OCI-LY1 (cell line): Measurements from ENCODE around the gene IQGAP3.

ENCODE experiments used
- H2AFZ ChIP-seq: fragments of 200-600 bp; sonication (generic), shearing (Covaris generic); 2 replicates; pipeline ENCODE4 v1.6.0; 2014; ENCODE audit warnings: antibody characterized with exemption, mild to moderate bottlenecking, low read length
- H3F3A ChIP-seq: fragments of 200-600 bp; sonication (generic), shearing (Covaris generic); 2 replicates; pipeline ENCODE4 v1.6.0; 2014; ENCODE audit warnings: mild to moderate bottlenecking, antibody characterized with exemption, low read length, moderate library complexity; ENCODE audit not compliant: insufficient read depth
- H3K27ac ChIP-seq: fragments of 200-600 bp; sonication (generic); 2 replicates; pipeline ENCODE4 v1.5.1; 2014; ENCODE audit warnings: low read length, mixed run types, mild to moderate bottlenecking, low read depth; ENCODE audit not compliant: poor library complexity, severe bottlenecking
- H3K27me3 ChIP-seq: fragments of 200-600 bp; sonication (generic); 2 replicates; pipeline ENCODE4 v1.6.0; 2014; ENCODE audit warnings: antibody characterized with exemption, mild to moderate bottlenecking, low read length, moderate library complexity; ENCODE audit not compliant: insufficient read depth
- H3K36me3 ChIP-seq: fragments of 200-600 bp; sonication (generic); 2 replicates; pipeline ENCODE4 v1.6.1; 2014; ENCODE audit warnings: mild to moderate bottlenecking, antibody characterized with exemption, low read length, moderate library complexity, mixed read lengths; ENCODE audit not compliant: insufficient read depth
- H3K4me1 ChIP-seq: fragments of 200-600 bp; sonication (generic); 2 replicates; pipeline ENCODE4 v1.5.1; 2014; ENCODE audit warnings: mild to moderate bottlenecking, low read length, moderate library complexity; ENCODE audit not compliant: insufficient read depth, severe bottlenecking
- H3K4me2 ChIP-seq: fragments of 200-600 bp; sonication (generic), shearing (Covaris generic); 2 replicates; pipeline ENCODE4 v1.6.1; 2014; ENCODE audit warnings: low read length
- H3K4me3 ChIP-seq: fragments of 200-600 bp; sonication (generic); 2 replicates; pipeline ENCODE4 v1.5.1; 2014; ENCODE audit warnings: low read length, low read depth, mild to moderate bottlenecking, mixed read lengths; ENCODE audit not compliant: poor library complexity, severe bottlenecking
- H3K79me2 ChIP-seq: fragments of 200-600 bp; shearing (Covaris generic); 2 replicates; pipeline ENCODE4 v1.6.1; 2016; ENCODE audit warnings: mixed run types, low read length, mixed read lengths; ENCODE audit not compliant: insufficient read depth
- H3K9ac ChIP-seq: fragments of 200-600 bp; sonication (generic), shearing (Covaris generic); 2 replicates; pipeline ENCODE4 v1.6.1; 2014; ENCODE audit warnings: mild to moderate bottlenecking, low read length, mixed read lengths
- H3K9me2 ChIP-seq: fragments of 200-600 bp; sonication (generic), shearing (Covaris generic); 2 replicates; pipeline ENCODE4 v1.6.1; 2014; ENCODE audit warnings: low read depth, mild to moderate bottlenecking, low read length, mixed read lengths
- H3K9me3 ChIP-seq: fragments of 200-600 bp; shearing (Covaris generic); 2 replicates; pipeline ENCODE4 v1.6.1; 2014; ENCODE audit warnings: low read length, mixed read lengths
- H4K20me1 ChIP-seq: fragments of 200-600 bp; sonication (generic), shearing (Covaris generic); 2 replicates; pipeline ENCODE4 v1.6.0; 2016; ENCODE audit warnings: mild to moderate bottlenecking, low read length; ENCODE audit not compliant: insufficient read depth
- CTCF ChIP-seq: fragments of 200-600 bp; sonication (generic), shearing (Covaris generic); IDR thresholded peaks from 2 replicates; pipeline ENCODE4 v1.5.1; 2017; ENCODE audit warnings: mild to moderate bottlenecking, antibody characterized with exemption, low read length, moderate library complexity, mixed read lengths
- EZH2 ChIP-seq: fragments of 200-600 bp; sonication (generic), shearing (Covaris generic); IDR thresholded peaks from 2 replicates; pipeline ENCODE4 v1.8.0; 2017; ENCODE audit warnings: borderline replicate concordance, mixed run types, mild to moderate bottlenecking, antibody characterized with exemption, low read length, moderate library complexity, mixed read lengths

IQGAP3 gene

GRCh38 chr1:156486421-156487344 is 85.7 kb downstream of the IQGAP3 start:
- Histone ChIP-seq H4K20me1 (no peaks in the 10 kb centered on the region), H3K9ac (no peak overlapping the region), H2AFZ (no peak overlapping the region), H3K27me3 (no peaks in the 10 kb centered on the region), H3K4me2 (no peak overlapping the region), H3K36me3 (peaks cover 33% of the 10 kb centered on the region), H3F3A (no peaks in the 10 kb centered on the region), H3K9me2 (no peaks in the 10 kb centered on the region), H3K4me1 (peaks cover 76% of the 10 kb centered on the region), H3K4me3 (no peak overlapping the region), H3K79me2 (peaks cover 67% of the 10 kb centered on the region), H3K9me3 (no peaks in the 10 kb centered on the region), H3K27ac (no peak overlapping the region)
- TF ChIP-seq CTCF, result no peak
- no peak for TF ChIP-seq EZH2

GRCh38 chr1:156485984-156486383 is 86.4 kb downstream of the IQGAP3 start:
- Histone ChIP-seq H3K9me3 (no peaks in the 10 kb centered on the region), H4K20me1 (no peaks in the 10 kb centered on the region), H3K4me2 (no peak overlapping the region), H3K4me3 (no peak overlapping the region), H3K4me1 (peaks cover 76% of the 10 kb centered on the region), H3K9me2 (no peaks in the 10 kb centered on the region), H3F3A (no peaks in the 10 kb centered on the region), H2AFZ (no peak overlapping the region), H3K27ac (no peak overlapping the region), H3K79me2 (peaks cover 60% of the 10 kb centered on the region), H3K27me3 (no peaks in the 10 kb centered on the region), H3K36me3 (peaks cover 39% of the 10 kb centered on the region), H3K9ac (no peak overlapping the region)
- TF ChIP-seq CTCF, result no peak
- no peak for TF ChIP-seq EZH2

- Histone ChIP-seq H3K27me3 (no peaks in the 10 kb centered on the region), H3K4me1 (peaks cover 64% of the 10 kb centered on the region), H3K79me2 (peaks cover 46% of the 10 kb centered on the region), H3K9me2 (no peaks in the 10 kb centered on the region), H3K4me2 (no peak overlapping the region), H3K9ac (no peak overlapping the region), H3K27ac (peak overlapping the region; percentile 51), H3F3A (no peaks in the 10 kb centered on the region), H3K4me3 (no peak overlapping the region), H3K9me3 (no peaks in the 10 kb centered on the region), H3K36me3 (peaks cover 51% of the 10 kb centered on the region), H2AFZ (no peak overlapping the region), H4K20me1 (no peaks in the 10 kb centered on the region)
- TF ChIP-seq EZH2 (no peak), CTCF (no peak)
These were observed 87.8 kb downstream of the IQGAP3 start for GRCh38 chr1:156484480-156485058.
